OCI-LY1 (cell line): Measurements from ENCODE around the gene CUTA.

Experiments used
- H2AFZ ChIP-seq: fragments of 200-600 bp; sonication (generic), shearing (Covaris generic); 2 replicates; pipeline ENCODE4 v1.6.0; 2014; ENCODE audit warnings: antibody characterized with exemption, mild to moderate bottlenecking, low read length
- H3F3A ChIP-seq: fragments of 200-600 bp; sonication (generic), shearing (Covaris generic); 2 replicates; pipeline ENCODE4 v1.6.0; 2014; ENCODE audit warnings: mild to moderate bottlenecking, antibody characterized with exemption, low read length, moderate library complexity; ENCODE audit not compliant: insufficient read depth
- H3K27ac ChIP-seq: fragments of 200-600 bp; sonication (generic); 2 replicates; pipeline ENCODE4 v1.5.1; 2014; ENCODE audit warnings: low read length, mixed run types, mild to moderate bottlenecking, low read depth; ENCODE audit not compliant: poor library complexity, severe bottlenecking
- H3K27me3 ChIP-seq: fragments of 200-600 bp; sonication (generic); 2 replicates; pipeline ENCODE4 v1.6.0; 2014; ENCODE audit warnings: antibody characterized with exemption, mild to moderate bottlenecking, low read length, moderate library complexity; ENCODE audit not compliant: insufficient read depth
- H3K36me3 ChIP-seq: fragments of 200-600 bp; sonication (generic); 2 replicates; pipeline ENCODE4 v1.6.1; 2014; ENCODE audit warnings: mild to moderate bottlenecking, antibody characterized with exemption, low read length, moderate library complexity, mixed read lengths; ENCODE audit not compliant: insufficient read depth
- H3K4me1 ChIP-seq: fragments of 200-600 bp; sonication (generic); 2 replicates; pipeline ENCODE4 v1.5.1; 2014; ENCODE audit warnings: mild to moderate bottlenecking, low read length, moderate library complexity; ENCODE audit not compliant: insufficient read depth, severe bottlenecking
- H3K4me2 ChIP-seq: fragments of 200-600 bp; sonication (generic), shearing (Covaris generic); 2 replicates; pipeline ENCODE4 v1.6.1; 2014; ENCODE audit warnings: low read length
- H3K4me3 ChIP-seq: fragments of 200-600 bp; sonication (generic); 2 replicates; pipeline ENCODE4 v1.5.1; 2014; ENCODE audit warnings: low read length, low read depth, mild to moderate bottlenecking, mixed read lengths; ENCODE audit not compliant: poor library complexity, severe bottlenecking
- H3K79me2 ChIP-seq: fragments of 200-600 bp; shearing (Covaris generic); 2 replicates; pipeline ENCODE4 v1.6.1; 2016; ENCODE audit warnings: mixed run types, low read length, mixed read lengths; ENCODE audit not compliant: insufficient read depth
- H3K9ac ChIP-seq: fragments of 200-600 bp; sonication (generic), shearing (Covaris generic); 2 replicates; pipeline ENCODE4 v1.6.1; 2014; ENCODE audit warnings: mild to moderate bottlenecking, low read length, mixed read lengths
- H3K9me2 ChIP-seq: fragments of 200-600 bp; sonication (generic), shearing (Covaris generic); 2 replicates; pipeline ENCODE4 v1.6.1; 2014; ENCODE audit warnings: low read depth, mild to moderate bottlenecking, low read length, mixed read lengths
- H3K9me3 ChIP-seq: fragments of 200-600 bp; shearing (Covaris generic); 2 replicates; pipeline ENCODE4 v1.6.1; 2014; ENCODE audit warnings: low read length, mixed read lengths
- H4K20me1 ChIP-seq: fragments of 200-600 bp; sonication (generic), shearing (Covaris generic); 2 replicates; pipeline ENCODE4 v1.6.0; 2016; ENCODE audit warnings: mild to moderate bottlenecking, low read length; ENCODE audit not compliant: insufficient read depth
- CTCF ChIP-seq: fragments of 200-600 bp; sonication (generic), shearing (Covaris generic); IDR thresholded peaks from 2 replicates; pipeline ENCODE4 v1.5.1; 2017; ENCODE audit warnings: mild to moderate bottlenecking, antibody characterized with exemption, low read length, moderate library complexity, mixed read lengths
- EZH2 ChIP-seq: fragments of 200-600 bp; sonication (generic), shearing (Covaris generic); IDR thresholded peaks from 2 replicates; pipeline ENCODE4 v1.8.0; 2017; ENCODE audit warnings: borderline replicate concordance, mixed run types, mild to moderate bottlenecking, antibody characterized with exemption, low read length, moderate library complexity, mixed read lengths

CUTA gene

GRCh38 chr6:33426590-33427511 is 8.9 kb upstream of the CUTA start:
- peak overlapping the region; percentile 84 for H3K4me2 ChIP-seq
- H3K27ac ChIP-seq = no peak overlapping the region
- no peaks in the 10 kb centered on the region for H3K27me3 ChIP-seq
- H3K36me3 ChIP-seq = no peaks in the 10 kb centered on the region
- H3K4me3 ChIP-seq = peak overlapping the region; percentile 64
- no peaks in the 10 kb centered on the region for H3K9me2 ChIP-seq
- no peak overlapping the region for H2AFZ ChIP-seq
- H4K20me1 ChIP-seq = no peaks in the 10 kb centered on the region
- TF ChIP-seq EZH2 (no peak), CTCF (no peak)
- H3F3A ChIP-seq = 0 out of 2 replicates have a peak, but pooled peaks cover 5% of the 10 kb centered on the region
- peaks cover 63% of the 10 kb centered on the region for H3K4me1 ChIP-seq
- no peaks in the 10 kb centered on the region for H3K79me2 ChIP-seq
- H3K9ac ChIP-seq = peak overlapping the region; percentile 52; the same call in 1 of the 2 replicates
- no peaks in the 10 kb centered on the region for H3K9me3 ChIP-seq

GRCh38 chr6:33425668-33426577 is 8.0 kb upstream of the CUTA start:
- no peak overlapping the region for H2AFZ ChIP-seq
- no peaks in the 10 kb centered on the region for H3K9me3 ChIP-seq
- H3F3A ChIP-seq = 0 out of 2 replicates have a peak, but pooled peaks cover 5% of the 10 kb centered on the region
- H3K4me2 ChIP-seq = peak overlapping the region; percentile 70
- peak overlapping the region; percentile 61 for H3K9ac ChIP-seq
- no peaks in the 10 kb centered on the region for H3K79me2 ChIP-seq
- H3K27me3 ChIP-seq = no peaks in the 10 kb centered on the region
- H3K4me3 ChIP-seq = peak overlapping the region; percentile 60
- TF ChIP-seq CTCF (peak; percentile 54), EZH2 (no peak)
- no peak overlapping the region for H3K27ac ChIP-seq
- H4K20me1 ChIP-seq = no peaks in the 10 kb centered on the region
- H3K9me2 ChIP-seq = no peaks in the 10 kb centered on the region
- H3K4me1 ChIP-seq = peaks cover 53% of the 10 kb centered on the region
- no peaks in the 10 kb centered on the region for H3K36me3 ChIP-seq

GRCh38 chr6:33424855-33425667 is 7.2 kb upstream of the CUTA start:
- Histone ChIP-seq H3K79me2 (no peaks in the 10 kb centered on the region), H3K4me1 (peaks cover 45% of the 10 kb centered on the region), H3K9me2 (no peaks in the 10 kb centered on the region), H3F3A (0 out of 2 replicates have a peak, but pooled peaks cover 5% of the 10 kb centered on the region), H3K4me2 (peak overlapping the region; percentile 70), H3K9ac (peak overlapping the region; percentile 61), H3K9me3 (no peaks in the 10 kb centered on the region), H3K4me3 (peak overlapping the region; percentile 60), H4K20me1 (no peaks in the 10 kb centered on the region), H3K27ac (no peak overlapping the region), H3K27me3 (no peaks in the 10 kb centered on the region), H3K36me3 (no peaks in the 10 kb centered on the region), H2AFZ (no peak overlapping the region)
- TF ChIP-seq CTCF = no peak
- no peak for TF ChIP-seq EZH2
